HFFc6 (cell line): ENCODE results near the gene NFE2L3. TPM values are rescaled to one million over a fixed set of nuclear protein-coding genes. Genes with fewer than 3 reads are reported as not detected.
A peak's percentile ranks its signal among the peaks of the same experiment; 100 is the strongest.

Experiments used
- DNase-seq: peaks from one replicate; pipeline ENCODE4 v3.0.0-alpha.2; 2018
- H3K27ac Mint-ChIP-seq: 2 replicates; pipeline ENCODE4 v1.8.0; 2020; ENCODE audit warnings: mild to moderate bottlenecking, mixed read lengths
- H3K27me3 Mint-ChIP-seq: 2 replicates; pipeline ENCODE4 v1.8.0; 2021; ENCODE audit warnings: mild to moderate bottlenecking, moderate library complexity, mixed read lengths; ENCODE audit not compliant: insufficient read depth
- H3K36me3 Mint-ChIP-seq: 2 replicates; pipeline ENCODE4 v1.8.0; 2021; ENCODE audit warnings: low read depth, mixed read lengths
- H3K4me1 Mint-ChIP-seq: 2 replicates; pipeline ENCODE4 v1.8.0; 2020; ENCODE audit warnings: low read depth, mixed read lengths
- H3K4me3 Mint-ChIP-seq: 2 replicates; pipeline ENCODE4 v1.8.0; 2020; ENCODE audit warnings: mild to moderate bottlenecking, moderate library complexity, mixed read lengths
- H3K9me3 Mint-ChIP-seq: 2 replicates; pipeline ENCODE4 v1.8.0; 2020; ENCODE audit warnings: mild to moderate bottlenecking, mixed read lengths
- total RNA-seq, 6 experiments: library from RNA; stranded (reverse); fragmentation: NEBNext Ultra II Directional; extraction: Animal tissue kit (Norgen Biotek cat#: 25700); gene quantifications; 2 replicates in 1 of 6; 3 replicates in 5 of 6; pipeline ENCODE4 v1.2.3, GENCODE V29; 2021
- TF ChIP-seq, protein P1 (sequence below): fragments of 200-600 bp; sonication (generic); IDR thresholded peaks from 2 replicates; pipeline ENCODE4 v1.5.0; 2021; ENCODE audit warnings: antibody characterized with exemption, mild to moderate bottlenecking

The NFE2L3 gene
- total RNA-seq, 6 experiments from 2014 or later, result 2.3 to 6.5 (median 2.7) TPM

DNA sequence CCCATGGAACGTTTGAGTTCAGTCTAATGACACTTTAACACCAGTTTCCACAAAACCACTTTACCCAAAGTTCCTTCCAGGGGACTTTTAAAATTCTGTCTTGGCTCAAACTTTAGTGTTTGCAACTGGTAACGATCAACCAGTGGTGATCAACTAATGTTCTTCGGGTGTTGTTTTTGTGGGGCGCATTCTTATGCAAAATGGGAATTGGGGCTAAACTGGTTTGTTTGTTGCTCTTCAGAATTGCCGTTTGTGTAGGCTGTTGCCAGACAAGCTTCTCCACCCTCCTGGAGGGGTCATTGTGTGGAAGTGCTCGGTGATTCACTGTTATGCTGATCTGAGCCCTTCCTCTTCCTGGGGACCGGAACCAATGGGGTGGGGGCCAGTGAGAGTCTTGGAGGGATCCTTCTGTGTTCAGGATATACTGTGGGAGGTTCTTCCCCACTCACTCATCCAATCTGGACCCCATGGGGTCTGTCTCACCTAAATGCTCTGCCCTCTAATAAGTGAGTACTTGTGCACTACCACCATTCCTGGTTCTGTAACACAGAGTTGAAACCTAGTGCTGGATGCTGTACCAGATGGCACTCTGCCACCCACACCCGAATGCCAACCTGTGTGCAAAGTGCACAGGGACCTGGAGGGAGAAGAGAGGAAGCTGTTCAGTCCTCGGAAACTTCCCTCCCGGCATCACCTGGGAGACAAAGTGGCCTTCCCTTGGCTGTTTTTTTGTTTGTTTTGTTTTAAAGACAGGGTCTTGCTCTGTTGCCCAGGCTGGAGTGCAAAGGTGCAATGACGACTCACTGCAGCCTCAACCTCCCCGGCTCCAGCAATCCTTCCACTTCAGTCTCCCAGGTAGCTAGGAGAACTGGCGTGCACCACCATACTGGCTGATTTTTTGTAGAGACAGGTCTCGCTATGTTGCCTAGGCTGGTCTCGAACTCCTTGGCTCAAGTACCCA lies 2.1 kb downstream of the NFE2L3 start:
- Mint-ChIP-seq H3K27ac (peak overlapping the region; percentile 25; the same call in 1 of the 2 replicates), H3K9me3 (no peaks in the 10 kb centered on the region), H3K27me3 (peaks cover under 1% of the 10 kb centered on the region), H3K4me1 (peaks cover 70% of the 10 kb centered on the region), H3K4me3 (peak overlapping the region; percentile 62), H3K36me3 (no peaks in the 10 kb centered on the region; the same call in 1 of the 2 replicates)
- DNase-seq, result no peak
- TF ChIP-seq, protein P1, sequence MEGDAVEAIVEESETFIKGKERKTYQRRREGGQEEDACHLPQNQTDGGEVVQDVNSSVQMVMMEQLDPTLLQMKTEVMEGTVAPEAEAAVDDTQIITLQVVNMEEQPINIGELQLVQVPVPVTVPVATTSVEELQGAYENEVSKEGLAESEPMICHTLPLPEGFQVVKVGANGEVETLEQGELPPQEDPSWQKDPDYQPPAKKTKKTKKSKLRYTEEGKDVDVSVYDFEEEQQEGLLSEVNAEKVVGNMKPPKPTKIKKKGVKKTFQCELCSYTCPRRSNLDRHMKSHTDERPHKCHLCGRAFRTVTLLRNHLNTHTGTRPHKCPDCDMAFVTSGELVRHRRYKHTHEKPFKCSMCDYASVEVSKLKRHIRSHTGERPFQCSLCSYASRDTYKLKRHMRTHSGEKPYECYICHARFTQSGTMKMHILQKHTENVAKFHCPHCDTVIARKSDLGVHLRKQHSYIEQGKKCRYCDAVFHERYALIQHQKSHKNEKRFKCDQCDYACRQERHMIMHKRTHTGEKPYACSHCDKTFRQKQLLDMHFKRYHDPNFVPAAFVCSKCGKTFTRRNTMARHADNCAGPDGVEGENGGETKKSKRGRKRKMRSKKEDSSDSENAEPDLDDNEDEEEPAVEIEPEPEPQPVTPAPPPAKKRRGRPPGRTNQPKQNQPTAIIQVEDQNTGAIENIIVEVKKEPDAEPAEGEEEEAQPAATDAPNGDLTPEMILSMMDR, result no peak

DNA sequence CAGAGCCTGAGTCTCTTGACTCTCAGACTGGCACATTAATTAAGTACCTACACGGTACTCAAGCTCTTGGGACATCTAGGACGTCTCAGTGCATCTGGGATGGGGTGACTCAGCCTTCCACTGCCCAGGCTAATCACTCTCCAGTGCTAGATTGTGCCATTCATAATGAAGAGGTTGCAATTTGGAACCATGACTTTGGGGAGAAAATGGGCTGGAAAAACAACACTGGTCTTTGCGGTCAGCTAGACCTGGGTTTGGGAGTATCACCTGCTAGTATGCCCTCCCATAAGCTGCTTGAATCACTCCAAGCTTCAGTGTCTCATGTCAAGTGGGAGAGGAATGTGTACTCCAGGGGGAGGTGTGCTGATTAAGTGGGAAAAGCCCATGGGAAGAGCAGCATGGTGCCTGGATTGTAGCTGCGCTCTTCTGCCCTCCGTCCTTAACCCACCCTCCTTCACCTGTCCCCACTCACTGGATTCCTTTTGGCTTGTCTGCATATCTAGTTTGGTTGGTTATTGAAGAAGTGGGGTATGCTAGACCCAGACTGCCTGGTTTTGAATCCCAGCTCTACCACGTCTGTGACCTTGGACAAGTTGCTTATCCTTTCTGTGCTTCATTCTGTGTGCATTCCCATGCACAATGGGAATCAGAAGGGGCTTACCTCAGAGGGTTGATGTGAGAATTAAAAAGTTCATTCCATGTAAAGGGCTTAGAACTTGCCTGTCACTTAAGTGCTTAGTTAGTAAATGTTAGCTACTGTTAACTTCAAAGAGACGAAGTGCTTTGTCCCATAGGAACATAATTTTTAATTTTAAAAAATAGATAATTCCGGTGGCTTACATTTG lies 3.8 kb downstream of the NFE2L3 start:
- Mint-ChIP-seq H3K4me1 (peaks cover 82% of the 10 kb centered on the region), H3K4me3 (peak overlapping the region; percentile 84), H3K9me3 (no peaks in the 10 kb centered on the region), H3K27me3 (no peaks in the 10 kb centered on the region; the same call in 1 of the 2 replicates), H3K27ac (peak overlapping the region; percentile 86), H3K36me3 (no peaks in the 10 kb centered on the region; the same call in 1 of the 2 replicates)
- TF ChIP-seq, protein P1, result 0 out of 2 replicates have a peak, but pooled peaks have one; percentile 21
- peak; percentile 53 for DNase-seq

DNA sequence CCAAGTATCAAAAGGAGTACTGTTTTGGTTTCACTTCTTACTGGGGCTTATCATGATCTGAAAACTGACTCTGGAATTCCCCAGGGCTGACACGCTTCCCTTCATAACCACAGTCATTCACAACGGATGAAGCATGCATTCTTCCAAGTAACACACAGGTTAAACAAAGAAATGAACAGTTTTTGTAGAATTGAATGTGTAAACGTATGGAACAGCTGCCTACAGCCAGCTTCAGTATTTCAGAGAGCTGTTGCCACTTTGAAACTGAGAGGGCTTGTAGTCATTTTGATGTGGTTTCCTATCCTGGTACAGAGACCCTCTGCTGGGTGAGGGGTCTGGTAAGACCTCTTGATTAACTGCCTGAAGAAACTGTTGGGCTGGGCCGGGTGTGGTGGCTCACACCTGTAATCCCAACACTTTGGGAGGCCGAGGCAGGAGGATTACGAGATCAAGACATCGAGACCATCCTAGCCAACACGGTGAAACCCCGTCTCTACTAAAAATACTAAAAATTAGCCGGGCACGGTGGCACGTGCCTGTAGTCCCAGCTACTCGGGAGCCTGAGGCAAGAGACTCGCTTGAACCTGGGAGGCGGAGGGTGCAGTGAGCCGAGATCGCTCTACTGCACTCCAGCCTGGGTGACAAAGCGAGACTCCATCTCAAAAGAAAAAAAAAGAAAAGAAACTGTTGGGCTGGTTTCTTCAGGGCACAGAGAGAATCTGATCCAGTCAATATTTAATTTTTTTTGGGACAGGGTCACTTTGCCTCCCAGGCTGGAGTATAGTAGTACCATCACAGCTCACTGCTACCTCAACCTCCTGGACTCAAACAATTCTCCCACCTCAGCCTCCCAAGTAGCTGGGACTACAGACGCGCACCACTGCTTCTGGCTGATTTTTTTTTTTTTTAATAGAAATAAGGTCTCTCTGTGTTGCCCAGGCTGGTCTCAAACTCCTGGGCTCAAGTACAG lies 4.7 kb downstream of the NFE2L3 start:
- TF ChIP-seq, protein P1, result no peak
- no peaks in the 10 kb centered on the region; the same call in 1 of the 2 replicates for H3K27me3 Mint-ChIP-seq
- peaks cover 75% of the 10 kb centered on the region for H3K4me1 Mint-ChIP-seq
- peak; percentile 85 for DNase-seq
- H3K9me3 Mint-ChIP-seq, result no peaks in the 10 kb centered on the region
- peak overlapping the region; percentile 84 for H3K4me3 Mint-ChIP-seq
- H3K27ac Mint-ChIP-seq, result peak overlapping the region; percentile 86
- H3K36me3 Mint-ChIP-seq, result no peaks in the 10 kb centered on the region; the same call in 1 of the 2 replicates

DNA sequence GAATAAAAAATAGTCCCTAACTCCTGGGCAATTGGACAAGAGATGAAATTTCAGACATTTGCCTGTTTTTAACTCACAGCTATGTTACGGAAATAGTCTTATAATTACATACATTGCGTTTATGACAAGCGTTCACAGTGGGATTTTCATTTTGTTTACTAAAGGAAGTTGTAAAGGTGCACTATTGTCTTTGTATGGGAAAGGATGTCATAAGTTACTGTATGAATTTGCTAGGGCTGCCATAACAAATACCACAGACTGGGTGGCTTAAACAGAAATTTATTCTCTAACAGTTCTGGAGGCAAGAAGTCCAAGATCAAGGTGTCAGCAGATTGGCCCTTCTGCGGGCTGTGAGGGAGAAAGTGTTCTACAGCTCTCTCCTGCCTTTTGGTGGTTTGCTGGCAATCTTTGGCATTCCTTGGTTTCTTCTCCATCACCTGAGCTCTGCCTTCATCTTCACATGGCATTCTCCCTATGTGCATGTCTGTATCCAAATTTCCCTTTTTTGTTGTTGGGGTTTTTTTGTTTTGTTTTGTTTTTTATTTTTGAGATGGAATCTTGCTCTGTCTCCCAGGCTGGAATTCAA lies 5.6 kb downstream of the NFE2L3 start:
- Mint-ChIP-seq H3K27ac (peak overlapping the region; percentile 86), H3K36me3 (no peaks in the 10 kb centered on the region; the same call in 1 of the 2 replicates), H3K4me1 (peaks cover 74% of the 10 kb centered on the region), H3K27me3 (no peaks in the 10 kb centered on the region; the same call in 1 of the 2 replicates), H3K9me3 (no peaks in the 10 kb centered on the region), H3K4me3 (no peak overlapping the region)
- DNase-seq, result no peak
- TF ChIP-seq, protein P1, result no peak
